Measurements from ENCODE around the gene ZNF816.

DNA sequence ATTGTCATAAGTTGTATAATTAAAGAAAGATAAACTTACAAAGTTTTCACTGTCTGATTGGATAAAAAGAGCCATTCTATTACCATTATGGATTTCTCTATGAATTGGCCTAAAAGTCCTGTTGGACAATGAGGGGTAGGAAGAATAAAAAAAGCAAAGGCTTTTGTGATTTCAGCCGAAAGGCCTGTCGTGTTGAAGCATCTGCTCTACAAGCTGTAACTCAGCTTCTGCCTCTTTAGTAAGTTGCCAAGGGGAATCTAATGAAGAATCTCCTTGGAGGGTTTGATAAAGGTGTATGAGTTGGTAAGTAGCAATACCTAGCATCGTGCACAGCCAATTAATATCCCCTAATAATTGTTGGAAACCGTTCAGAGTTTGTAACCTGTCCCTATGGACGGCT lies 25.8 kb upstream of the ZNF816 start:
- TF ChIP-seq, protein P1, sequence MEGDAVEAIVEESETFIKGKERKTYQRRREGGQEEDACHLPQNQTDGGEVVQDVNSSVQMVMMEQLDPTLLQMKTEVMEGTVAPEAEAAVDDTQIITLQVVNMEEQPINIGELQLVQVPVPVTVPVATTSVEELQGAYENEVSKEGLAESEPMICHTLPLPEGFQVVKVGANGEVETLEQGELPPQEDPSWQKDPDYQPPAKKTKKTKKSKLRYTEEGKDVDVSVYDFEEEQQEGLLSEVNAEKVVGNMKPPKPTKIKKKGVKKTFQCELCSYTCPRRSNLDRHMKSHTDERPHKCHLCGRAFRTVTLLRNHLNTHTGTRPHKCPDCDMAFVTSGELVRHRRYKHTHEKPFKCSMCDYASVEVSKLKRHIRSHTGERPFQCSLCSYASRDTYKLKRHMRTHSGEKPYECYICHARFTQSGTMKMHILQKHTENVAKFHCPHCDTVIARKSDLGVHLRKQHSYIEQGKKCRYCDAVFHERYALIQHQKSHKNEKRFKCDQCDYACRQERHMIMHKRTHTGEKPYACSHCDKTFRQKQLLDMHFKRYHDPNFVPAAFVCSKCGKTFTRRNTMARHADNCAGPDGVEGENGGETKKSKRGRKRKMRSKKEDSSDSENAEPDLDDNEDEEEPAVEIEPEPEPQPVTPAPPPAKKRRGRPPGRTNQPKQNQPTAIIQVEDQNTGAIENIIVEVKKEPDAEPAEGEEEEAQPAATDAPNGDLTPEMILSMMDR (IDR thresholded peaks at IDR 0.05), result no peak
- TF ChIP-seq EP300 (IDR thresholded peaks at IDR 0.05), result no peak
